HCT116 (cell line): ENCODE data around the gene MRAP2. TPM values are rescaled to one million over a fixed set of nuclear protein-coding genes. Genes with fewer than 3 reads are reported as not detected.

Experiments used
- ATAC-seq: fragments of 200-7000 bp; cut with Tn5 transposase; 2 replicates; pipeline ENCODE4 v1.9.1; 2020; ENCODE audit warnings: mild to moderate bottlenecking, moderate library complexity
- BruUV-seq: library from RNA; stranded (reverse); fragments of 400-500 nt; replicated peaks from 2 replicates; lab custom pipeline; 2021; lab: Mats Ljungman, UMichigan
- CTCF ChIA-PET: fragments of 300-600 bp; sonication (Branson Sonifier 250); formaldehyde crosslinking; loops from one replicate; lab custom pipeline; 2021; ENCODE audit warnings: antibody characterized with exemption; lab: Charles Lee
- POLR2A ChIA-PET: fragments of 300-600, 350-600 bp; sonication (Branson Sonifier 250); formaldehyde crosslinking; loops from one replicate; lab custom pipeline; 2021; ENCODE audit warnings: antibody characterized with exemption; lab: Charles Lee
- RAD21 ChIA-PET, 2 experiments: fragments of 300-600 bp; sonication (Branson Sonifier 250); formaldehyde crosslinking; loops; one replicate each; lab custom pipeline; 2023; ENCODE audit warnings: low total read pairs in 2 of 2; ENCODE audit not compliant: uncharacterized antibody in 2 of 2, unreplicated experiment in 2 of 2, low non-redundant PET in 1 of 2; lab: Charles Lee
- DNase-seq: peaks from one replicate; pipeline ENCODE4 v3.0.0-alpha.2; 2010; ENCODE audit warnings: low read depth, low spot score
- H2AFZ ChIP-seq: fragments of 200-600 bp; shearing (Covaris generic), sonication (generic); 2 replicates; pipeline ENCODE4 v1.6.1; 2017; ENCODE audit warnings: low read depth, mixed run types, mixed read lengths, antibody characterized with exemption, low read length; ENCODE audit not compliant: poor library complexity, severe bottlenecking
- H3K27ac ChIP-seq: 2 replicates; pipeline ENCODE4 v1.5.1; 2012; ENCODE audit warnings: low read depth, low read length
- H3K27me3 ChIP-seq: fragments of 200-600 bp; sonication (generic); 2 replicates; pipeline ENCODE4 v1.6.1; 2016; ENCODE audit warnings: mixed run types, low read length, mixed read lengths; ENCODE audit not compliant: insufficient read depth
- H3K36me3 ChIP-seq, 2 experiments: fragments of 200-500 bp in 1 of 2; fragments of 200-600 bp in 1 of 2; sonication (Bioruptor generic) in 1 of 2; sonication (generic) in 1 of 2; 2 replicates each; pipeline versions ENCODE4 v1.5.1 to v1.6.1; 2014 to 2016; ENCODE audit warnings: low read length in 2 of 2, inconsistent platforms in 1 of 2, mixed read lengths in 1 of 2, mixed run types in 1 of 2; ENCODE audit not compliant: insufficient read depth in 2 of 2, control insufficient read depth in 1 of 2
- H3K4me1 ChIP-seq, 2 experiments: fragments of 200-600 bp in 1 of 2; sonication (generic) in 1 of 2; 2 replicates each; pipeline versions ENCODE4 v1.5.1 to v1.6.1; 2012 to 2017; ENCODE audit warnings: low read length in 2 of 2, inconsistent platforms in 1 of 2, mild to moderate bottlenecking in 1 of 2, mixed read lengths in 1 of 2, mixed run types in 1 of 2, moderate library complexity in 1 of 2; ENCODE audit not compliant: insufficient read depth in 2 of 2, control insufficient read depth in 1 of 2
- H3K4me2 ChIP-seq: fragments of 200-600 bp; sonication (generic); 2 replicates; pipeline ENCODE4 v1.6.1; 2017; ENCODE audit warnings: mixed run types, low read length, mixed read lengths
- H3K4me3 ChIP-seq, 2 experiments: fragments of 200-600 bp in 1 of 2; sonication (generic) in 1 of 2; replicated peaks in 1 of 2; 2 replicates each; pipeline ENCODE4 v1.5.1; 2011 to 2016; ENCODE audit warnings: low read length in 2 of 2, control low read depth in 1 of 2, low read depth in 1 of 2, mild to moderate bottlenecking in 1 of 2, mixed read lengths in 1 of 2, mixed run types in 1 of 2
- H3K79me2 ChIP-seq: fragments of 200-600 bp; sonication (generic); 2 replicates; pipeline ENCODE4 v1.6.1; 2017; ENCODE audit warnings: mild to moderate bottlenecking, mixed run types, low read length, moderate library complexity, mixed read lengths; ENCODE audit not compliant: insufficient read depth
- H3K9ac ChIP-seq: fragments of 200-600 bp; sonication (generic); 2 replicates; pipeline ENCODE4 v1.6.1; 2016; ENCODE audit warnings: low read length, mixed read lengths
- H3K9me2 ChIP-seq: fragments of 200-600 bp; sonication (generic), shearing (Covaris generic); 2 replicates; pipeline ENCODE4 v1.6.1; 2017; ENCODE audit warnings: mixed run types, mild to moderate bottlenecking, moderate library complexity; ENCODE audit not compliant: insufficient read depth
- H3K9me3 ChIP-seq, 2 experiments: fragments of 200-500 bp in 1 of 2; fragments of 200-600 bp in 1 of 2; sonication (Bioruptor generic) in 1 of 2; sonication (generic) in 1 of 2; 2 replicates each; pipeline ENCODE4 v1.6.1; 2014 to 2017; ENCODE audit warnings: low read length in 2 of 2, mixed read lengths in 2 of 2, inconsistent platforms in 1 of 2, low read depth in 1 of 2, mild to moderate bottlenecking in 1 of 2, mixed run types in 1 of 2, moderate library complexity in 1 of 2; ENCODE audit not compliant: control insufficient read depth in 1 of 2, insufficient read depth in 1 of 2
- H4K20me1 ChIP-seq: fragments of 200-600 bp; sonication (generic), shearing (Covaris generic); 2 replicates; pipeline ENCODE4 v1.6.1; 2017; ENCODE audit warnings: mixed run types, mild to moderate bottlenecking, moderate library complexity; ENCODE audit not compliant: insufficient read depth
- POLR2A ChIP-seq: IDR thresholded peaks from 2 replicates; pipeline ENCODE4 v1.7.0; 2011; ENCODE audit warnings: borderline replicate concordance; ENCODE audit not compliant: insufficient read depth, insufficient read length; ENCODE audit errors: extremely low read depth
- SIN3A ChIP-seq: IDR thresholded peaks from 2 replicates; pipeline ENCODE4 v1.6.1; 2012; ENCODE audit warnings: low read depth
- SP1 ChIP-seq: IDR thresholded peaks from 2 replicates; pipeline ENCODE4 v1.6.1; 2012; ENCODE audit warnings: low read depth
- YY1 ChIP-seq: IDR thresholded peaks from 2 replicates; pipeline ENCODE4 v1.6.1; 2011; ENCODE audit warnings: low read length, low read depth, moderate library complexity, mild to moderate bottlenecking; ENCODE audit not compliant: insufficient replicate concordance; ENCODE audit errors: extremely low read depth
- ZNF274 ChIP-seq: fragments of 200-500 bp; sonication (Bioruptor generic); IDR thresholded peaks from 2 replicates; pipeline ENCODE4 v1.6.1; 2014; ENCODE audit warnings: mild to moderate bottlenecking, low read depth, low read length, inconsistent platforms
- intact Hi-C: fragments of 100-400 bp; cut with micrococcal nuclease; formaldehyde crosslinking; loops from 2 replicates; pipeline ENCODE4 v1.10.0; 2022
- total RNA-seq: library from RNA; stranded (reverse); gene quantifications from one replicate; pipeline ENCODE4 v1.2.1, GENCODE V29; 2021; ENCODE audit not compliant: unreplicated experiment
- TF ChIP-seq, protein P1 (sequence below): IDR thresholded peaks from 2 replicates; pipeline ENCODE4 v1.6.1; 2012; ENCODE audit warnings: low read depth
- TF ChIP-seq, protein P2 (sequence below): IDR thresholded peaks from 2 replicates; pipeline ENCODE4 v1.6.1; 2012

MRAP2 gene
- total RNA-seq, 1 experiment from 2014 or later, result 1.4 TPM

DNA sequence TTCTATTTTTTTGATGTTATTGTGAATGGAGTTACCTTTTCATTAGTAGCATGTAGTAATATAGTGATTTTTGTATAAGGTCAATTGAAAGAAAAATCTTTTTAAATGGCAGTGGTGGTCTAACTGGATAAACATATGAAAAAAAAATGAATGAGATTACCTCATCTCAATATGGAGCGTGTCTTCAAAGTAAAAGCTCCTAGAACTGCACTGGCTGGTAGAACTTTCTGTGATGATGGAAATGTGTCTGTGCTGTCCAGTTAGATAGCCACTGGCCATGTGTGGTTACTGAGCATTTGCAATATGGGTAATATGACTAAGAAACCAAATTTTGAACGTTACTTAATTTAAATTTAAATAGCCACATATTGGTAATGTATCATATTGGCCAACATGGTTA, 44.1 kb downstream of the MRAP2 start (continued):
- TF ChIP-seq SP1 (no peak), ZNF274 (no peak), SIN3A (no peak), YY1 (no peak)
- TF ChIP-seq, protein P1, sequence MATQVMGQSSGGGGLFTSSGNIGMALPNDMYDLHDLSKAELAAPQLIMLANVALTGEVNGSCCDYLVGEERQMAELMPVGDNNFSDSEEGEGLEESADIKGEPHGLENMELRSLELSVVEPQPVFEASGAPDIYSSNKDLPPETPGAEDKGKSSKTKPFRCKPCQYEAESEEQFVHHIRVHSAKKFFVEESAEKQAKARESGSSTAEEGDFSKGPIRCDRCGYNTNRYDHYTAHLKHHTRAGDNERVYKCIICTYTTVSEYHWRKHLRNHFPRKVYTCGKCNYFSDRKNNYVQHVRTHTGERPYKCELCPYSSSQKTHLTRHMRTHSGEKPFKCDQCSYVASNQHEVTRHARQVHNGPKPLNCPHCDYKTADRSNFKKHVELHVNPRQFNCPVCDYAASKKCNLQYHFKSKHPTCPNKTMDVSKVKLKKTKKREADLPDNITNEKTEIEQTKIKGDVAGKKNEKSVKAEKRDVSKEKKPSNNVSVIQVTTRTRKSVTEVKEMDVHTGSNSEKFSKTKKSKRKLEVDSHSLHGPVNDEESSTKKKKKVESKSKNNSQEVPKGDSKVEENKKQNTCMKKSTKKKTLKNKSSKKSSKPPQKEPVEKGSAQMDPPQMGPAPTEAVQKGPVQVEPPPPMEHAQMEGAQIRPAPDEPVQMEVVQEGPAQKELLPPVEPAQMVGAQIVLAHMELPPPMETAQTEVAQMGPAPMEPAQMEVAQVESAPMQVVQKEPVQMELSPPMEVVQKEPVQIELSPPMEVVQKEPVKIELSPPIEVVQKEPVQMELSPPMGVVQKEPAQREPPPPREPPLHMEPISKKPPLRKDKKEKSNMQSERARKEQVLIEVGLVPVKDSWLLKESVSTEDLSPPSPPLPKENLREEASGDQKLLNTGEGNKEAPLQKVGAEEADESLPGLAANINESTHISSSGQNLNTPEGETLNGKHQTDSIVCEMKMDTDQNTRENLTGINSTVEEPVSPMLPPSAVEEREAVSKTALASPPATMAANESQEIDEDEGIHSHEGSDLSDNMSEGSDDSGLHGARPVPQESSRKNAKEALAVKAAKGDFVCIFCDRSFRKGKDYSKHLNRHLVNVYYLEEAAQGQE, result no peak
- TF ChIP-seq, all 23 proteins: peak for 0

DNA sequence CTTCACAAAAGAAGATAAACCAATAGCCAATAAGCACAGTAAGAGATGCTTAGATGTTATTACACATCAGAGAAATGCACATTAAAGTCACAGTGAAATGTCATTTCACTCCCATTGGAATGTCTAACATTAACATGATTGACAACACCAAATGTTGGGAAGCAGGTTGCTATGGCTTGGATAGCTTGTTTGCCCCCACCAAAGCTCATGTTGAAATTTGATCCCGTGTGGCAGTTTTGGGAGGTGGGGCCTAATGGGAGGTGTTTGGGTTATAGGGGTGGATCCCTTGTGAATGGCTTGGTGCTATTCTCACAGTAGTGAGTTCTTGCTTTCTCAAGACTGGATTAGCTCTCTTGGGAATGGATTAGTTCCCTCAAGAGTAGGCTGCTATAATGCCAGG, 44.8 kb downstream of the MRAP2 start:
- H3K9me2 ChIP-seq, result no peaks in the 10 kb centered on the region
- no peaks in the 10 kb centered on the region for H3K9me3 ChIP-seq
- no TSS peak for BruUV-seq
- no peak for DNase-seq
- no peak overlapping the region for H3K4me2 ChIP-seq
- ChIA-PET POLR2A (no interaction called here), CTCF (no interaction called here), RAD21 (no interaction called here)
- H3K79me2 ChIP-seq, result no peaks in the 10 kb centered on the region
- no peak for ATAC-seq
- no peak overlapping the region for H2AFZ ChIP-seq
- H3K36me3 ChIP-seq, result no peaks in the 10 kb centered on the region
- intact Hi-C loops, result no loop called here
- no peak overlapping the region for H3K27ac ChIP-seq
- no peak overlapping the region for H3K9ac ChIP-seq
- no peaks in the 10 kb centered on the region for H3K27me3 ChIP-seq
- H3K4me1 ChIP-seq, result peaks cover 4 to 6% of the 10 kb centered on the region in 2 experiments
- no peaks in the 10 kb centered on the region for H4K20me1 ChIP-seq
- TF ChIP-seq SP1, result no peak
- TF ChIP-seq POLR2A, result no peak
- TF ChIP-seq SIN3A, result no peak
- TF ChIP-seq, protein P2, sequence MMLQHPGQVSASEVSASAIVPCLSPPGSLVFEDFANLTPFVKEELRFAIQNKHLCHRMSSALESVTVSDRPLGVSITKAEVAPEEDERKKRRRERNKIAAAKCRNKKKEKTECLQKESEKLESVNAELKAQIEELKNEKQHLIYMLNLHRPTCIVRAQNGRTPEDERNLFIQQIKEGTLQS, result no peak
- H3K4me3 ChIP-seq, result no peak overlapping the region
